Measurements from ENCODE around the gene GGA2.
"Not testable (repeated sequence)": the region's sequence is repeated elsewhere in the genome, so short reads cannot be mapped to it uniquely, and the experiment has no call there.

The GGA2 gene

GRCh38 chr16:23485841-23486240, 24.5 kb downstream of the GGA2 start:
- H3K4me3 ChIP-seq (ENCODE audit: low read length): no peak overlapping the region
- TF ChIP-seq ZNF274 (IDR thresholded peaks at IDR 0.05; ENCODE audit: low read depth, low read length): no peak

GRCh38 chr16:23485257-23485614, 25.1 kb downstream of the GGA2 start:
- TF ChIP-seq ZNF274 (IDR thresholded peaks at IDR 0.05; ENCODE audit: low read depth, low read length): no peak
- no peak overlapping the region for H3K4me3 ChIP-seq (ENCODE audit: low read length)

GRCh38 chr16:23484510-23485256, 25.6 kb downstream of the GGA2 start:
- H3K4me3 ChIP-seq (ENCODE audit: low read length): no peak overlapping the region
- no peak for TF ChIP-seq ZNF274 (IDR thresholded peaks at IDR 0.05; ENCODE audit: low read depth, low read length)

- not testable (repeated sequence) for H3K4me3 ChIP-seq (ENCODE audit: low read length)
Measured at GRCh38 chr16:23483492-23483891, 26.8 kb downstream of the GGA2 start.

GRCh38 chr16:23482778-23483177, 27.5 kb downstream of the GGA2 start:
- no peak overlapping the region for H3K4me3 ChIP-seq (ENCODE audit: low read length)
- TF ChIP-seq ZNF274 (IDR thresholded peaks at IDR 0.05; ENCODE audit: low read depth, low read length): no peak

- no peak for TF ChIP-seq ZNF274 (IDR thresholded peaks at IDR 0.05; ENCODE audit: low read depth, low read length)
- H3K4me3 ChIP-seq (ENCODE audit: low read length): no peak overlapping the region
Measured at GRCh38 chr16:23480257-23480656, 30.0 kb downstream of the GGA2 start.

- H3K4me3 ChIP-seq (ENCODE audit: low read length): no peak overlapping the region
- TF ChIP-seq ZNF274 (IDR thresholded peaks at IDR 0.05; ENCODE audit: low read depth, low read length): no peak
Measured at GRCh38 chr16:23479138-23479537, 31.2 kb downstream of the GGA2 start.

- no peak overlapping the region for H3K4me3 ChIP-seq (ENCODE audit: low read length)
- no peak for TF ChIP-seq ZNF274 (IDR thresholded peaks at IDR 0.05; ENCODE audit: low read depth, low read length)
Measured at GRCh38 chr16:23478566-23478965, 31.7 kb downstream of the GGA2 start.

GRCh38 chr16:23476289-23476688, 34.0 kb downstream of the GGA2 start:
- no peak overlapping the region for H3K4me3 ChIP-seq (ENCODE audit: low read length)
- no peak for TF ChIP-seq ZNF274 (IDR thresholded peaks at IDR 0.05; ENCODE audit: low read depth, low read length)

GRCh38 chr16:23469814-23470213, 40.5 kb downstream of the GGA2 start:
- no peak overlapping the region for H3K4me3 ChIP-seq (ENCODE audit: low read length)
- no peak for TF ChIP-seq ZNF274 (IDR thresholded peaks at IDR 0.05; ENCODE audit: low read depth, low read length)

- H3K4me3 ChIP-seq (ENCODE audit: low read length): no peak overlapping the region
Measured at GRCh38 chr16:23466162-23466885, 44.0 kb downstream of the GGA2 start.

GRCh38 chr16:23465179-23465578, 45.1 kb downstream of the GGA2 start:
- TF ChIP-seq ZNF274 (IDR thresholded peaks at IDR 0.05; ENCODE audit: low read depth, low read length): no peak
- H3K4me3 ChIP-seq (ENCODE audit: low read length): no peak overlapping the region

More at GRCh38 chr16:23466162-23466885, 44.0 kb downstream of the GGA2 start:
- TF ChIP-seq ZNF274 (IDR thresholded peaks at IDR 0.05; ENCODE audit: low read depth, low read length): no peak

GRCh38 chr16:23464196-23464595, 46.1 kb downstream of the GGA2 start:
- no peak for TF ChIP-seq ZNF274 (IDR thresholded peaks at IDR 0.05; ENCODE audit: low read depth, low read length)
- H3K4me3 ChIP-seq (ENCODE audit: low read length): no peak overlapping the region

GRCh38 chr16:23462994-23463393, 47.3 kb downstream of the GGA2 start:
- H3K4me3 ChIP-seq (ENCODE audit: low read length): not testable (repeated sequence)

- peak overlapping the region; percentile 67; the same call in 1 of the 2 replicates for H3K4me3 ChIP-seq (ENCODE audit: low read length)
- no peak for TF ChIP-seq ZNF274 (IDR thresholded peaks at IDR 0.05; ENCODE audit: low read depth, low read length)
Measured at GRCh38 chr16:23453338-23454052, 56.8 kb downstream of the GGA2 start.

Measured in GM08714 (cell line).